CD4-positive, alpha-beta T cell treated with Interferon alpha-2 for 1 hour (primary cell): ENCODE measurements around the gene CCDC12.

ENCODE experiments used
- DNase-seq, 2 donors: peaks; one replicate each; pipeline ENCODE4 v3.0.0-alpha.2; 2020 to 2022

Gene CCDC12

DNA sequence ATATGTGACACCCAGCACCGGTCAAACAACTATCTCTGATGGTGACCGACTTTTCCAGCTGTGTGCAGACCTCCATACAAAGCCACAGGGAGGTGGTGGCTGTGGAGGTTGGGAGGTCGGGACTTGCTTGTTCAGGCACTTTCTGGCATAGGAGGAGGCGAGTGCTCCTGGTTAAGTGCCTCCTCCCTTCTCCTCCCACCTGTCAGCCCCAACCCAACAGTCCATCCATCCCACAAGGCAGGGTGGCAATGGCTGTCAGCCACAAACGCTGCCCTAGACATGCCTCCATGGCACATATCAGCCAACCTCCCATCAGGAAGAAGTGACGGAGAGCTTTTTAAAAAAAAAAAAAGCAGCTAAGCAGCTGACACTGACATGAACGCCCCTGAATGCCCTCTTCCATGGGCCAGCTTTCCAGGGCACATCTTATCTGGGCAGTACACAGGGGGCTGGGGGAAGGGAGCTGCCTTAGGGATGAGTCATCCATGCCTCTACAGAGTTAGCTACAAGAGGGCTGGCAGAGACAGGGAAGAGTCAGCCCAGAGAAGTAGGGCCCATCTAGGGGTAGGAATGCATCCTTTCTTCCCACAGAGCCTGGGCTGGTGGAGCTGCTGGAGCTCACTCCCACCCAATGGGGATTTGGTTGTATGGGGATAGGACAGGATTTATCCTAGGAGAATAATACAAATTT is 41.2 kb downstream of the CCDC12 start:
- DNase-seq, result no peak

DNA sequence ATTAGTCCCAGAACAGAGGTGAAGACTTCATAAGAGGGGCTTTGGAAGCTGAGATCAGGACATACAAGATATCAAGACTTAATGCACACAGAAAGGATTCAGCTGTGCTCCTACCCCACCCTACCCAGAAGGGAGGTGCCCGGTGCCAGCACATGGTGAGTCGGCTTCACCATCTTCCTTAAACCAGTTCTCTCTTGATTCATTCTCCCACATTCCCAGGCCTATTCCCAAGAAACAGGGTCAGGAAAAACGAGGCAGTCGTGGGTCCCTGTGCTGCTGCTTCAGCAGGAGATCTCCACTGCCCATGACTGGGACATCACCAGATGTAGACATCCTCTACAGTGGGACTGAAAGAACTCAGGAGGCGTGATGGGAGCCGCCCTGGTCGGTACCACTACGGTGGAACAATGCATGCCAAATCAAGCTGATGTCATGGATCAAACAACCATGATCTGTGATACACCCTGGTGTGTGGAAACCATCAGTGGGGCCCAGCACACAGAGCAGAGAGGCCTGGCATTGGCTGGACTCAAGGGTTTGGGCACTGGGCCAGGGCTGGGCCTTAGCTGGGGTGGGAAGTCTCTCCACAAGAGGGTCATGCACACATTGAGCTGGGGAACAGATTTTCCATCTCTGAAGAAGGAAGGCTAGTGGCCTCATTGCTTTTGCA is 41.9 kb downstream of the CCDC12 start:
- DNase-seq, result no peak

- no peak for DNase-seq
Observed at GRCh38 chr3:46934072-46934471, 42.5 kb downstream of the CCDC12 start.

GRCh38 chr3:46933261-46933660 is 43.3 kb downstream of the CCDC12 start:
- no peak for DNase-seq

GRCh38 chr3:46932455-46933225 is 43.9 kb downstream of the CCDC12 start:
- no peak for DNase-seq

- DNase-seq, result peak in 1 of 2 donors; percentile 30
Observed at GRCh38 chr3:46931631-46932331, 44.8 kb downstream of the CCDC12 start.

DNA sequence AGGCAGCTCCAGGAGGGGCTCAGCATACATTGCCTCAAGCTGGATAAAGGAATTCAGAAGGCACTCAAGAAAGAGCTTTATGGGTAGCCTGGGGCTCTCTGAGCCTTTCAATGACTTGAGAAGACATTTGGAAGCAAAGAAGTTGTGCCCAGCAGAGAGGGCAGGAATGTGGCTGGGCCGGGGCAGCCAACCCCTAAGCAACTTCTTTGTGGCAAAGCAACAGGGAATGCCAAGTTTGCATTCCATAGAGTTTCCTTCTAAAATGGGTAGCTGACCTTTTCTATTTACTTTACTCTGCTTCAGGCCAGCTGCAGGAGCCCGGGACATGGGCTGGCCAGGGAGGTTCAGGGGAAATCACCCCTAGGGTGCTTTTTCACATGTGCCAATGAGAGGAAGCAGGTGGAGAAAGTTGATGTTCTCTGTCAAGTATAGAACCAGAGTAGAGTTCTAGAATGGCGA is 45.6 kb downstream of the CCDC12 start:
- DNase-seq, result no peak

DNA sequence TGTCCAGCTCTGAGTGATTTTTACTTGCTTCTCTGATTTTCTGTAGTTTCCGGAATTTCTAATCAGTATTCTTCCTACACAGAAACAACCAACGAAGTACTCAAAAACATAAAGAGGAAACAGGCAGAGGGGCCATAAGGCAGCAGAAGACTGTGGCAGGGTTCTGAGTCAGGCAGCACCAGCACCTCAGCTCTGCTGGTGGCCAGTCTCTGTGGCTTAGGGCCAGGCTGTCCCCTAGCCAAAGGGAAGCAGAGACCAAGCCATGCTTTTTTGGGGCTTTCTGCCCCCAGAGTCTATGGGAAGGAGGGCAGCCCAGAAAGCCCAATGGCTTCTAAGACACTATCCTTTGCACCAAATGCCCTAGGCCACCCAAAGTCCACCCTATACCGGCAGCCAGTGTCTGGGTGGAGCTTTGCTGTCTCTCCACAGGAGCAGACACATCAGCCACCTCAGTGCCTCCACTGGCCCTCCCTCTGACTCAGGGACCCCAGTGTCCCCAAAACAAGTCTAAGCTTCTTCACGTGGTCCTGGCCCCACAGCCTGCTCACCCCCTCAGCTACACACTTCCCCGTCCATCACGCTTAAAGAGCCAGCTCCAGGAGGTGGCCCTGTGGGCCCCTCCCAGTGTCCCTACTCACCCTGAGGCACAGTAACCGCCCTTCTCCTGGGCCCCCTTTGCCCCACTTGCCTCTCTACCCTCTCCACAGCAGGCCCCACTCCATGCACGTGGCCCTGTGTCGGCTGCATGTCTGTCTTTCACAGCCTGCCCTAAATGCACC is 46.2 kb downstream of the CCDC12 start:
- DNase-seq, result peak in 1 of 2 donors; percentile 38

DNA sequence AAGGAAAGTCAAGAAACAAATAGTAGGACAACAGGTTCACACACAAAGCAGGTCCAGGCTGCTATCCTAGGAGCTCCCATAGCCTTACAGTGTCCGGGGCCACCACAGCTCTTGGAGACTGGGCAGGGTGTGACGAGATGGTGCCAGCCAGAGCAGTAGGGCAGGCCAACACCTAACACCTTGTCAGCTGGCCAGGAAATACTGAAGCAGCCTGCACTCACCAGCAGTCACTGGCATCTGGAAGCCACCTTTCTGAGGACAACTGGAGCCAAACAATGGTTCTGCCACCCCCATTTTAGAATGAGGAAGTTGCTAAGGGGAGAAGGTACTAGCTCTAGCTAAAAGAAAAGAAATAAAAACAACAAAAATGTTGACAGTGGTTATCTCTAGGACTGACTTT is 47.2 kb downstream of the CCDC12 start:
- no peak for DNase-seq

DNA sequence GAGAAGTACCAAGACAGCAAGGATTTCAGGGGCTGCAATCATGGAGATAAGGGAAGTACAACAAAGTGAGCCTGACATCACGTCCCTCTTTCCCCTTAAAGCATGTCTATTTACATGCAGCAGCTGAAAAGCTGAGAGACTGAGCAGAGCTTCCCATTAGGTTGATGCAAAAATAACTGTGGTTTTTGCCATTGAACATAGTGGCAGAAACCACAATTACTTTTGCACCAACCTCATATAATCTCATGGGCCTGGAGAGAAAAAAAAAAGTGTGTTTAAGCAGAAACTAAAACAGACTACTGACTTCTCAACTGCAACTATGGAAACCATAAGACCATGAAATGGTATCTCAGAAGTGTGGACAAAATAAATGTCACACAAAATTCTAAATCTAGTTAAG is 48.3 kb downstream of the CCDC12 start:
- DNase-seq, result peak in 1 of 2 donors; percentile 37

DNA sequence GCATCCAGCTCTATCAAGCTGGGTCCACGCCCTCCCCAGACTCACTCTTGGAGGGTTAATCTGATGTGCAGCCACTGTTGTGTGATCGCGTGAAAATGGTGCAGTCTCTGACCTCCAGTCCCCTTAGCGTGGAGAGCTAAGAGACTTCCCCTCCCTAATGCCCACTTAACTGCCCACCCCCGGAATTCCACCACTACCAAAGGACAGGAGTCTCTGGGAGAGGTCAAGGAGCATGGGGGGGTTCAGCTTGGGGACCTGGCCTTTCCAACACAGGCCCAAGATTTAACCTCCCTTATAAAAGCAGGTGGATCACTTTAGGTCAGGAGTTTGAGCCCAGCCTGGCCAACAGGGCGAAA is 48.8 kb downstream of the CCDC12 start:
- DNase-seq, result no peak

DNA sequence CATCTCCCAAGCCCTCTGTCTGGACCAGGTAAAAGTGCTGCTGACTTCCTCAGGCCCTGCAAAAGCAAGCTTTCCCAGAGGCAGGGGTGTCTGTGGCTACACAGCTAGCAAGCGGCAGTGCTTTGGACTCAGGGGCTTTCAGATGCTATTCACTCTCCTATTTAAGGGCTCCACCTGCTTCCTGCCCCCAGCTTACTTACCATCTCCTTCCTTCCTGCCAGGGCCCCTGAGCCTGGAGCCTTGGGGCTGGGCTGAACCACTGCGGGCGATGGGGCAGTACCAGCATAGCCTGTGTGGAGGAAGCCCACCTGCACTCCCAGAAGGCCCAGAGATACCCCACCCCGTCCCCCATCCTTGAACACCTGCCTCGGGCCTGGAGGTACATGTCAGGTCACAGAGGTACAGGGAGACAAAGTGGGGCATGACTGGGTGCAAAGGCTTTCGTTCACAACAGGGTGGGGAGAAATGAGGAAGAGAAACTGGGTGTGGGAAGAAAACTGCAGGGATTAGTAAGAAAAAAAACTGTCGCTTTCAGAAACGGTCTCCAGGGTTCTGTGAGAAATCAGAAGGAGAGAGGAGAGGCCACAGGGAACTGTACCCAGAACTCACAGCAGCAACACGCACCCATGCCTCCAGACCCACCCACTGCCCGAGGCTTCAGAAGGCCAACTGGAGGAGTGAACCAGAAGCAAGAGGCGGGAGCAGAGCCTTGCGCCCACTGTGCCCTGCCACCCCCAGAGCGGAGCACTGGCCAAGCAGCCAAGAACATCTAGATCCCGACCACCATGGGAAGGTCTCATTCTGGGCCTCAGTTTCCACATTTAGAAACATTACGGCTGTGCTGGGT is 49.5 kb downstream of the CCDC12 start:
- peak; percentile 16 to 40 for DNase-seq

GRCh38 chr3:46926447-46926846 is 50.1 kb downstream of the CCDC12 start:
- DNase-seq, result no peak

DNA sequence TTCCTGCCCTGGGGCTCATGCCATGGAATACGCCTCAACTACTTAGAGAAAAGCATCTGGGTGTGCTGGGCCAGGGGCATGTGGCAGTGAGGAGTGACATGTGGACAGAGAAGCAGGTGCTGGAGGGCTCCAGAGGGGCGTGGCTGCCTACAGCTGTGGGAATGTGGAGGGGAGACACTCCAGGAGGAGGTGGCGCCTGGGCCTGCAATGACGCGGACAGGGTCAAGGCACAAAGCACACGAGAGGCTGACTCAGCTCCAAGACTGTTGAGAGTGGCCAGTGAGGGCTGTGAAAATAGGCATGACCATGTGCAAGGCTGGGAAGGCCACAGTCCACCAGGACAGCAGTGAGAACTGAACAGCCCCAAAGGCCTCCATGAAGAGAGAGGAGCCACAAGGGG is 50.5 kb downstream of the CCDC12 start:
- DNase-seq, result no peak

- DNase-seq, result no peak
Observed at GRCh38 chr3:46925585-46925934, 51.0 kb downstream of the CCDC12 start.

DNA sequence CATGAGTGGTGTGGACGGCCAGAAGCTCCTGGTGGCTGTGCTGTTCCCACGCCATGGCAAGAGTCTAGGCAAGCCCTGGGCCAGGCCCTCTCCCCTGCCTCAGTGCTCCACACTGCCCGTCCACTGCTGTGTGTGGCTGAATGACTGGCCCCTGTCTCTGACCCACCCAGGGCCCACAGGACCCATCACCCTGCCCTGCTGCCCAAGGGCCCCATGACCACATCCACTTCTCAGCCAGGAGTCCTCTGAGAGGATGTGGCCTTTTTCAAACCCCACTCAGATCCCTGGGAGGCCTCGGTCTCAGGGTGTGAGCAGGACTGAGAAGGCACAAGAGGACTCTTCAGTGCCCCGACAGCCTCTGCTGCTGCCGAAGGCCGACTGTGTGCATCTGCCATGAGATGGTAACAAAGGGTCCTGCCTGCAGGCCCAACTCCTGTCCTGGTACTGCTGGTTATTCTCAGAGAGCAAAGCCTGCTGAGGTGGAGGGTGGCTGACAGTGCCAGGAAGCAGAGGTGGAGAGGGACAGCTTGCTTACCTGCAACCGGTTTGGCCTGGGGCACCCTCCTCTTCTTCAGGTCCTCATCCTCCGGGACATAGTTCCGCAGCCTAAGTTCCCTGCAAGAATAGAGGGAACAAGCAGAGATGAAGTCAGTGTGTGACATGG is 51.5 kb downstream of the CCDC12 start:
- DNase-seq, result no peak

- DNase-seq, result peak; percentile 36 to 57
Observed at GRCh38 chr3:46923559-46924350, 52.8 kb downstream of the CCDC12 start.

DNA sequence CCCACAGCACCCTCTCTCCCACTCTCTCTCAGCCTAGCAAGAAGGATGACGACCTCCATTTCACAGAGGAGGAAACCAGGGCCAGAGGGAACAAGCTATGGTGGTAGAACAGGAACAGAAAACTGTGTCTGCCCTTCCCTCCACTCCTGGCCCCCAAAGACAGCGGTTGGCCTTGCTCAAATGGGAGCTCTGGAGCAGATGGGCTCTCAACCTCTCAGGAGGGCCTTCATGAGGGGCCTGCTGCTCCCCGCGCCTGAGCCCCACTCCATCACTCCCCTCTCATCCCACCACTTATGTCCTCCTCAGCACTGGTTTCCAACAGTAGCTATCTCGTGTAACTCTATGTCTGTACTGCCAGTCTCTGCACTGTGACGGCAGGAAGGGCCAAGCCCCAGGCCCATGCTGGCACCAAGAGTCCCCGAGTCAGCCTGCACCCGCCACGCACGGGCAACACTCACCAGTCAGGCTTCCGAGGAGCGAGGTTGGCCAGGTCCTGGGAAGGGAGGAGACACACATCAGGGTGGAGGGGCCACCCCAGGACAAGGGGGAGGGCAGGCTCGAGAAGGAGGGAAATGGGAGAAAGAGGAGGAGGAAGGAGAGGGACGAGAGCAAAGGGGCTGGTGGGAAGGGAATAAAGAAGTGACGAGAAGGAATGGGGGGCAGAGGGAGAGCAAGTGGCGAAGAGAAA is 53.5 kb downstream of the CCDC12 start:
- DNase-seq, result no peak

DNA sequence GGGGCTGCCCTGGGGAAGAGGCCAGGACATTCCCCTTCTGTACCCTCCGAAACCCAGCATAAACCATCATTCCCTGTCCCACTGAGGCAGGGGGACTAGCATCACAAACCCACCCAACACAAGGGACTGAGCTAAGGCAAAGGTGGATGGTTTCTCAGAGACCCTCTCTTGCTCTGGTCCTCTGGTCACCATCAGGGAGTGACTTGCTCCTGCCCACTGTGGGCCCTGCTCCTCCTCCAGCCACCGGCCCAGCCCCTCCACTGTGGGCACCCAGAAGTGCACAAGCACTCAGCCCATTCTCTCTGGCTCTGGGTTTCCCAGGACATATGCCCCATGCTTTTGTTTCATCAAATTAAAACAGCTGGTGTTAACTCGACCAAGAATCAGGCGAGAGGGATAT is 54.1 kb downstream of the CCDC12 start:
- no peak for DNase-seq

DNA sequence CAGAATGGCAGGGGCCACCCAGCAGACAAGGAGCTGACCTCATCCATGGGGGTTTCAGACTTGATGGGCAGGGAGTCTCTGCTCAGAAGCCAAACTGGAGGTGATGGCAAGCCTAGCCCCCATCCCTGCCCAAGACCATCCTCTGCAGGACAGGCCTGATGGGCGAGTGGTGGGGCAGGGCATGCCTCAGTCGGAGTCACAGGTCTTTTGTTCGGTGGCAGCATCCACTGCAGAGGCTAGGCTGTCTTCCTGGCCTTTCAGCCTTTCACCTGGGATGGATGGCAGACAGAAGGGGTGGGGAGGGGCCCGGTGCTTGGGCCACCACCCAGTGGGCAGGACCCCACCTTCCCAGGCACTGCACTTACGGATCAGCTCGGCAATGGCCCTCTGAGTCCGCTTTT is 54.7 kb downstream of the CCDC12 start:
- DNase-seq, result no peak
